RWPE2 (cell line): ENCODE data around the gene UBXN6.

Experiments used
- ATAC-seq: fragments of 200-7000 bp; cut with Tn5 transposase; 3 replicates; pipeline ENCODE4 v1.9.1; 2021; ENCODE audit warnings: low read depth
- DNase-seq: peaks from one replicate; pipeline ENCODE4 v3.0.0-alpha.2; 2020; ENCODE audit warnings: low spot score
- H3K27ac ChIP-seq: fragments of 450-650 bp; 2 replicates; pipeline ENCODE4 v1.5.1; 2017; ENCODE audit warnings: mild to moderate bottlenecking; ENCODE audit not compliant: poor library complexity, severe bottlenecking
- H3K27me3 ChIP-seq: fragments of 250-450 bp; sonication (Bioruptor Pico); 2 replicates; pipeline ENCODE4 v1.5.1; 2021; ENCODE audit warnings: mild to moderate bottlenecking, moderate library complexity; ENCODE audit not compliant: insufficient read depth, poor library complexity, severe bottlenecking
- H3K36me3 ChIP-seq: fragments of 250-450 bp; sonication (Bioruptor Pico); 2 replicates; pipeline ENCODE4 v1.5.1; 2020; ENCODE audit warnings: low read depth, mild to moderate bottlenecking, moderate library complexity
- H3K4me1 ChIP-seq: fragments of 250-450 bp; sonication (Bioruptor Pico); 2 replicates; pipeline ENCODE4 v1.5.1; 2021; ENCODE audit warnings: mild to moderate bottlenecking, moderate library complexity; ENCODE audit not compliant: insufficient read depth, poor library complexity, severe bottlenecking
- H3K4me3 ChIP-seq: fragments of 250-450 bp; sonication (Bioruptor Pico); 2 replicates; pipeline ENCODE4 v1.5.1; 2021; ENCODE audit warnings: mild to moderate bottlenecking, moderate library complexity; ENCODE audit not compliant: severe bottlenecking
- H3K9me3 ChIP-seq: fragments of 250-450 bp; sonication (Bioruptor Pico); 2 replicates; pipeline ENCODE4 v1.5.1; 2021; ENCODE audit warnings: mild to moderate bottlenecking, moderate library complexity; ENCODE audit not compliant: severe bottlenecking
- CTCF ChIP-seq: fragments of 450-650 bp; IDR thresholded peaks from one replicate; pipeline ENCODE4 v1.5.1; 2017; ENCODE audit warnings: mild to moderate bottlenecking, moderate library complexity; ENCODE audit not compliant: poor library complexity, severe bottlenecking

Gene UBXN6

GRCh38 chr19:4409123-4409933, 48.3 kb downstream of the UBXN6 start:
- DNase-seq: no peak
- no peak for TF ChIP-seq CTCF
- Histone ChIP-seq H3K4me3 (no peak overlapping the region), H3K27me3 (no peaks in the 10 kb centered on the region), H3K36me3 (peaks cover 79% of the 10 kb centered on the region), H3K9me3 (no peaks in the 10 kb centered on the region), H3K4me1 (peaks cover 6% of the 10 kb centered on the region), H3K27ac (no peak overlapping the region)
- no peak for ATAC-seq

- Histone ChIP-seq H3K9me3 (no peaks in the 10 kb centered on the region), H3K4me1 (peaks cover 13% of the 10 kb centered on the region), H3K27ac (no peak overlapping the region), H3K4me3 (no peak overlapping the region), H3K27me3 (no peaks in the 10 kb centered on the region), H3K36me3 (peaks cover 60% of the 10 kb centered on the region)
- TF ChIP-seq CTCF: no peak
- ATAC-seq (no peak), DNase-seq (no peak)
Measured at GRCh38 chr19:4406626-4407025, 51.0 kb downstream of the UBXN6 start.

- no peak for ATAC-seq
- Histone ChIP-seq H3K27me3 (no peaks in the 10 kb centered on the region), H3K9me3 (no peaks in the 10 kb centered on the region), H3K4me3 (no peak overlapping the region), H3K4me1 (peaks cover 15% of the 10 kb centered on the region), H3K36me3 (peaks cover 55% of the 10 kb centered on the region), H3K27ac (no peak overlapping the region)
- TF ChIP-seq CTCF: no peak
- DNase-seq: no peak
Measured at GRCh38 chr19:4405977-4406376, 51.6 kb downstream of the UBXN6 start.

- TF ChIP-seq CTCF: no peak
- ATAC-seq: no peak
- Histone ChIP-seq H3K4me3 (peak overlapping the region; percentile 93), H3K9me3 (no peaks in the 10 kb centered on the region), H3K27me3 (no peaks in the 10 kb centered on the region), H3K27ac (peak overlapping the region; percentile 50), H3K4me1 (peaks cover 23% of the 10 kb centered on the region), H3K36me3 (peaks cover 39% of the 10 kb centered on the region)
- DNase-seq: no peak
Measured at GRCh38 chr19:4403005-4403761, 54.4 kb downstream of the UBXN6 start.
